Uterus (tissue), 4 donors: ENCODE results near the gene NRG4. TPM values are rescaled to one million over a fixed set of nuclear protein-coding genes. Genes with fewer than 3 reads are reported as not detected.
"Not testable (repeated sequence)": the region's sequence is repeated elsewhere in the genome, so short reads cannot be mapped to it uniquely, and the experiment has no call there.

Experiments used
- DNase-seq, 2 donors: peaks; one replicate each; pipeline ENCODE4 v3.0.0-alpha.2; 2019 to 2020
- H3K27ac ChIP-seq, 2 donors: fragments of 200-600 bp; sonication (generic); 1 replicate in 1 of 2; 2 replicates in 1 of 2; pipeline ENCODE4 v1.5.1; 2016 to 2018
- H3K27me3 ChIP-seq, 2 donors: fragments of 200-600 bp; sonication (generic); one replicate each; pipeline ENCODE4 v1.5.1; 2018 to 2019; ENCODE audit warnings: control low read depth in 1 of 2
- H3K36me3 ChIP-seq, 2 donors: fragments of 200-600 bp; sonication (generic); one replicate each; pipeline ENCODE4 v1.5.1; 2019; ENCODE audit warnings: control low read depth in 1 of 2
- H3K4me1 ChIP-seq, 2 donors: fragments of 200-600 bp; sonication (generic); one replicate each; pipeline ENCODE4 v1.5.1; 2018 to 2019; ENCODE audit warnings: control low read depth in 1 of 2
- H3K4me3 ChIP-seq, 2 donors: fragments of 200-600 bp; sonication (generic); 1 replicate in 1 of 2; 2 replicates in 1 of 2; pipeline ENCODE4 v1.5.1; 2018 to 2019; ENCODE audit warnings: mild to moderate bottlenecking in 1 of 2
- H3K9me3 ChIP-seq, 2 donors: fragments of 200-600 bp; sonication (generic); one replicate each; pipeline ENCODE4 v1.5.1; 2019; ENCODE audit warnings: control low read depth in 1 of 2
- CTCF ChIP-seq, 4 experiments: fragments of 200-600 bp in 2 of 4; fragments of 450-650 bp in 2 of 4; sonication (generic) in 2 of 4; IDR thresholded peaks; one replicate each; pipeline ENCODE4 v1.5.1; 2016 to 2019; ENCODE audit warnings: antibody characterized with exemption in 4 of 4, mild to moderate bottlenecking in 2 of 4, moderate library complexity in 1 of 4
- POLR2A ChIP-seq, 2 donors: fragments of 450-650 bp; IDR thresholded peaks; one replicate each; pipeline ENCODE4 v1.6.1; 2016; ENCODE audit warnings: antibody characterized with exemption in 2 of 2, mild to moderate bottlenecking in 1 of 2, moderate library complexity in 1 of 2
- intact Hi-C: fragments of 100-400 bp; cut with DNase I; formaldehyde crosslinking; loops from one replicate; pipeline ENCODE4 v1.15.1; 2023; ENCODE audit warnings: low total_unique reads
- total RNA-seq, 4 donors: library from RNA; depleted of rRNA in 3 of 4; stranded (reverse); fragments of >200 nt in 3 of 4; gene quantifications; one replicate each; pipeline versions ENCODE4 v1.1.0 to v1.2.4, GENCODE V29; 2014 to 2023
- donor health status: DM: yes; HTN: yes; CAD: no.

NRG4 gene
- total RNA-seq, 4 donors from 2014 or later = 0.21 TPM; not detected in 3

- no peaks in the 10 kb centered on the region for H3K36me3 ChIP-seq
- H3K9me3 ChIP-seq = no peaks in the 10 kb centered on the region
- DNase-seq = no peak
- TF ChIP-seq CTCF (IDR thresholded peaks at IDR 0.05) = no peak
- TF ChIP-seq POLR2A (IDR thresholded peaks at IDR 0.05) = no peak
- no peaks in the 10 kb centered on the region for H3K4me1 ChIP-seq
- H3K27me3 ChIP-seq = no peaks in the 10 kb centered on the region
- no peak overlapping the region for H3K27ac ChIP-seq
- intact Hi-C loops = no loop called here
- no peak overlapping the region for H3K4me3 ChIP-seq
Measured at GRCh38 chr15:76035593-76035992, 23.4 kb upstream of the NRG4 start.

GRCh38 chr15:76034111-76034510, 21.9 kb upstream of the NRG4 start:
- no peaks in the 10 kb centered on the region for H3K27me3 ChIP-seq
- H3K36me3 ChIP-seq = no peaks in the 10 kb centered on the region
- intact Hi-C loops = no loop called here
- no peak overlapping the region for H3K4me3 ChIP-seq
- DNase-seq = no peak
- no peaks in the 10 kb centered on the region for H3K9me3 ChIP-seq
- H3K27ac ChIP-seq = no peak overlapping the region
- TF ChIP-seq POLR2A (IDR thresholded peaks at IDR 0.05) = no peak
- TF ChIP-seq CTCF (IDR thresholded peaks at IDR 0.05) = no peak
- H3K4me1 ChIP-seq = no peaks in the 10 kb centered on the region

- H3K27ac ChIP-seq = no peak overlapping the region
- no peaks in the 10 kb centered on the region for H3K36me3 ChIP-seq
- no peaks in the 10 kb centered on the region for H3K9me3 ChIP-seq
- intact Hi-C loops = no loop called here
- no peak overlapping the region for H3K4me3 ChIP-seq
- DNase-seq = no peak
- TF ChIP-seq POLR2A (IDR thresholded peaks at IDR 0.05) = no peak
- TF ChIP-seq CTCF (IDR thresholded peaks at IDR 0.05) = no peak
- no peaks in the 10 kb centered on the region for H3K4me1 ChIP-seq
- no peaks in the 10 kb centered on the region for H3K27me3 ChIP-seq
Measured at GRCh38 chr15:76033438-76033837, 21.2 kb upstream of the NRG4 start.

GRCh38 chr15:76032046-76032445, 19.8 kb upstream of the NRG4 start:
- no peaks in the 10 kb centered on the region for H3K36me3 ChIP-seq
- H3K4me3 ChIP-seq = no peak overlapping the region
- H3K27ac ChIP-seq = no peak overlapping the region
- intact Hi-C loops = no loop called here
- no peaks in the 10 kb centered on the region for H3K4me1 ChIP-seq
- TF ChIP-seq POLR2A (IDR thresholded peaks at IDR 0.05) = no peak
- no peak for TF ChIP-seq CTCF (IDR thresholded peaks at IDR 0.05)
- no peaks in the 10 kb centered on the region for H3K27me3 ChIP-seq
- DNase-seq = no peak
- H3K9me3 ChIP-seq = peaks cover 0 to 4% of the 10 kb centered on the region in 2 donors

- intact Hi-C loops = no loop called here
- peaks cover 0 to 17% of the 10 kb centered on the region in 2 donors for H3K9me3 ChIP-seq
- DNase-seq = no peak
- no peak overlapping the region for H3K4me3 ChIP-seq
- H3K4me1 ChIP-seq = no peaks in the 10 kb centered on the region
- no peaks in the 10 kb centered on the region for H3K27me3 ChIP-seq
- H3K27ac ChIP-seq = no peak overlapping the region
- H3K36me3 ChIP-seq = no peaks in the 10 kb centered on the region
- TF ChIP-seq CTCF (IDR thresholded peaks at IDR 0.05) (no peak), POLR2A (IDR thresholded peaks at IDR 0.05) (no peak)
Measured at GRCh38 chr15:76024021-76024768, 12.0 kb upstream of the NRG4 start.

GRCh38 chr15:76013470-76013869, 1.2 kb upstream of the NRG4 start:
- H3K27me3 ChIP-seq, DNase-seq, H3K4me1 ChIP-seq, H3K4me3 ChIP-seq, intact Hi-C loops, H3K9me3 ChIP-seq, H3K36me3 ChIP-seq, H3K27ac ChIP-seq: not testable (repeated sequence)
